ENCODE results near the gene CEBPG. TPM values are rescaled to one million over a fixed set of nuclear protein-coding genes. Genes with fewer than 3 reads are reported as not detected.

The CEBPG gene
- polyA plus RNA-seq, 1 donor from 2014 or later = 67.5 TPM

GRCh38 chr19:33346665-33347064 lies 26.8 kb upstream of the CEBPG start:
- H3K27ac ChIP-seq (ENCODE audit: low read length) = no peak overlapping the region
- no peak overlapping the region for H2AFZ ChIP-seq (ENCODE audit: low read depth, low read length)
- no peaks in the 10 kb centered on the region for H3K9me2 ChIP-seq (ENCODE audit: insufficient read depth, low read length)
- H3K4me2 ChIP-seq (ENCODE audit: low read length) = no peak overlapping the region
- no peaks in the 10 kb centered on the region for H3F3A ChIP-seq (ENCODE audit: insufficient read depth, low read length, poor library complexity, severe bottlenecking)
- H3K9ac ChIP-seq (ENCODE audit: low read length) = no peak overlapping the region
- H4K20me1 ChIP-seq (ENCODE audit: insufficient read depth) = no peaks in the 10 kb centered on the region
- no peaks in the 10 kb centered on the region for H3K79me2 ChIP-seq (replicated peaks; ENCODE audit: insufficient read depth, low read length)
- H3K36me3 ChIP-seq (ENCODE audit: insufficient read depth, low read length) = no peaks in the 10 kb centered on the region
- H3K9me3 ChIP-seq (ENCODE audit: low read length) = no peaks in the 10 kb centered on the region
- H3K27me3 ChIP-seq (ENCODE audit: insufficient read depth, low read depth, low read length) = no peaks in the 10 kb centered on the region
- no peak overlapping the region for H3K4me3 ChIP-seq (ENCODE audit: low read length)
- TF ChIP-seq EZH2 (IDR thresholded peaks at IDR 0.05; ENCODE audit: borderline replicate concordance, insufficient read depth, low read length, poor library complexity, severe bottlenecking) (no peak), MXI1 (conservative IDR thresholded peaks at IDR 0.05; ENCODE audit: poor library complexity, severe bottlenecking) (no peak), SMC3 (conservative IDR thresholded peaks at IDR 0.05; ENCODE audit: poor library complexity) (no peak), POLR2AphosphoS5 (IDR thresholded peaks at IDR 0.05) (no peak), RAD21 (conservative IDR thresholded peaks at IDR 0.05) (no peak), TAF1 (IDR thresholded peaks at IDR 0.05; ENCODE audit: low read depth) (no peak), CTCF (IDR thresholded peaks at IDR 0.05; ENCODE audit: poor library complexity, severe bottlenecking) (no peak)

- TF ChIP-seq RAD21 (conservative IDR thresholded peaks at IDR 0.05) = no peak
- TF ChIP-seq EP300 (conservative IDR thresholded peaks at IDR 0.05; ENCODE audit: poor library complexity, severe bottlenecking) = no peak
- no peak for TF ChIP-seq MXI1 (conservative IDR thresholded peaks at IDR 0.05; ENCODE audit: poor library complexity, severe bottlenecking)
- no peak for TF ChIP-seq POLR2AphosphoS5 (IDR thresholded peaks at IDR 0.05)
- TF ChIP-seq TAF1 (IDR thresholded peaks at IDR 0.05; ENCODE audit: low read depth) = no peak
- TF ChIP-seq EZH2 (IDR thresholded peaks at IDR 0.05; ENCODE audit: borderline replicate concordance, insufficient read depth, low read length, poor library complexity, severe bottlenecking) = no peak
- TF ChIP-seq REST (IDR thresholded peaks at IDR 0.05; ENCODE audit: borderline replicate concordance) = no peak
- no peak for TF ChIP-seq SMC3 (conservative IDR thresholded peaks at IDR 0.05; ENCODE audit: poor library complexity)
- TF ChIP-seq CTCF (IDR thresholded peaks at IDR 0.05; ENCODE audit: poor library complexity, severe bottlenecking) = no peak
- no peak overlapping the region for H3K27ac ChIP-seq (ENCODE audit: low read length)
- H3F3A ChIP-seq (ENCODE audit: insufficient read depth, low read length, poor library complexity, severe bottlenecking) = no peaks in the 10 kb centered on the region
Observed at GRCh38 chr19:33347300-33347699, 26.2 kb upstream of the CEBPG start.

More at GRCh38 chr19:33347300-33347699, 26.2 kb upstream of the CEBPG start:
- H3K4me2 ChIP-seq (ENCODE audit: low read length) = no peak overlapping the region
- H2AFZ ChIP-seq (ENCODE audit: low read depth, low read length) = no peak overlapping the region
- no peaks in the 10 kb centered on the region for H4K20me1 ChIP-seq (ENCODE audit: insufficient read depth)
- H3K4me3 ChIP-seq (ENCODE audit: low read length) = no peak overlapping the region
- no peaks in the 10 kb centered on the region for H3K36me3 ChIP-seq (ENCODE audit: insufficient read depth, low read length)
- H3K9me3 ChIP-seq (ENCODE audit: low read length) = no peaks in the 10 kb centered on the region
- no peaks in the 10 kb centered on the region for H3K79me2 ChIP-seq (replicated peaks; ENCODE audit: insufficient read depth, low read length)
- H3K9ac ChIP-seq (ENCODE audit: low read length) = no peak overlapping the region
- H3K27me3 ChIP-seq (ENCODE audit: insufficient read depth, low read depth, low read length) = no peaks in the 10 kb centered on the region
- no peaks in the 10 kb centered on the region for H3K9me2 ChIP-seq (ENCODE audit: insufficient read depth, low read length)
